A673 (cell line): Measurements from ENCODE around the gene SGK1.

Source experiments
- EZH2 ChIP-seq: fragments of 200-600 bp; sonication (generic); IDR thresholded peaks from 2 replicates; pipeline ENCODE4 v1.6.1; 2017; ENCODE audit warnings: borderline replicate concordance, low read depth, mild to moderate bottlenecking, mixed read lengths, antibody characterized with exemption, low read length; ENCODE audit not compliant: poor library complexity, severe bottlenecking
- TF ChIP-seq, protein P1 (sequence below): fragments of 300-800, 200-600 bp; sonication (generic); conservative IDR thresholded peaks from 2 replicates; pipeline ENCODE4 v1.5.1; 2017; ENCODE audit warnings: low read depth, mild to moderate bottlenecking, antibody characterized with exemption, low read length, moderate library complexity, mixed read lengths

DNA sequence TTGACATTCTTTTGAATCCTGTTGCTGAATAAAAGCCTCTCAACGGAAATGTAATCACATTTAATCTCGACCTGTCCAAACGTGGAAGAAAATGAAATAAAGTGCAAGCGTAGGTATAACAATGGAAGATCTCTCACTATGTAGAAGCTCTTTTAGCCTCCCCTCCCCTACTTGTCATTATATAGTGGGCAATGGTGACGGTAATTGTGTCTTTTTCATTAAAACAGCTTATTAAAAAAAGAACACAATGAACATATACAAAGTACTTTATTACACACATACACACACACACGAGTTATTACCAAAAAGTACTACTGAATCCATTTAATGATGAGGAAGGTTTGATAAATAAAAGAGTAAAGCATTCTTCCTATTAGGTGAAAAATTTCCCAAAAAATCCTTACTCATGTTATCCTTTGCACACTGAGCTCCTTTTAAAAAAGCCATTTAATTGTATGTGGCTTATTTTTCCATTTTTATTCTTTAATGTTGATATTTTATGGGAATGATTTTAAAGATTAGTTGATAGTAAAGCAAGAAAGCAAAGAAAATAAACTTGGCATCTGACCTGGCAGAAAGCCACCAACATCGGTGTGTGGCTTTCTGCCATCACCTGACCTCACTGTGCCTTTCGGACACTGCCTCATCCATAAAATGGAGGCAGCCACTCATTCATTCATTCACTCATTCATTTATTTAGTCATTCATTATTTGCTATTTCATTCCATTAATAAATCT is 493 bp upstream of the SGK1 start:
- TF ChIP-seq, protein P1, sequence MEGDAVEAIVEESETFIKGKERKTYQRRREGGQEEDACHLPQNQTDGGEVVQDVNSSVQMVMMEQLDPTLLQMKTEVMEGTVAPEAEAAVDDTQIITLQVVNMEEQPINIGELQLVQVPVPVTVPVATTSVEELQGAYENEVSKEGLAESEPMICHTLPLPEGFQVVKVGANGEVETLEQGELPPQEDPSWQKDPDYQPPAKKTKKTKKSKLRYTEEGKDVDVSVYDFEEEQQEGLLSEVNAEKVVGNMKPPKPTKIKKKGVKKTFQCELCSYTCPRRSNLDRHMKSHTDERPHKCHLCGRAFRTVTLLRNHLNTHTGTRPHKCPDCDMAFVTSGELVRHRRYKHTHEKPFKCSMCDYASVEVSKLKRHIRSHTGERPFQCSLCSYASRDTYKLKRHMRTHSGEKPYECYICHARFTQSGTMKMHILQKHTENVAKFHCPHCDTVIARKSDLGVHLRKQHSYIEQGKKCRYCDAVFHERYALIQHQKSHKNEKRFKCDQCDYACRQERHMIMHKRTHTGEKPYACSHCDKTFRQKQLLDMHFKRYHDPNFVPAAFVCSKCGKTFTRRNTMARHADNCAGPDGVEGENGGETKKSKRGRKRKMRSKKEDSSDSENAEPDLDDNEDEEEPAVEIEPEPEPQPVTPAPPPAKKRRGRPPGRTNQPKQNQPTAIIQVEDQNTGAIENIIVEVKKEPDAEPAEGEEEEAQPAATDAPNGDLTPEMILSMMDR: no peak
- no peak for TF ChIP-seq EZH2
